Trophoblast cell (in vitro differentiated cells and primary cell): ENCODE results near the gene MMRN2.
"Not testable (repeated sequence)": the region's sequence is repeated elsewhere in the genome, so short reads cannot be mapped to it uniquely, and the experiment has no call there.

Experiments
- DNase-seq, 2 donors: peaks; one replicate each; pipeline ENCODE4 v3.0.0-alpha.2; 2016
- H2AFZ ChIP-seq: 2 replicates; pipeline ENCODE4 v1.6.1; 2013; ENCODE audit warnings: low read length, moderate library complexity, mild to moderate bottlenecking; ENCODE audit not compliant: insufficient read depth, poor library complexity
- H2AK5ac ChIP-seq: 2 replicates; pipeline ENCODE4 v1.6.1; 2013; ENCODE audit warnings: mild to moderate bottlenecking, low read length
- H2BK120ac ChIP-seq: 2 replicates; pipeline ENCODE4 v1.6.1; 2013; ENCODE audit warnings: low read length, mild to moderate bottlenecking, moderate library complexity; ENCODE audit not compliant: insufficient read depth, poor library complexity
- H2BK12ac ChIP-seq: 2 replicates; pipeline ENCODE4 v1.6.1; 2013; ENCODE audit warnings: mild to moderate bottlenecking, low read length, moderate library complexity
- H2BK5ac ChIP-seq: 2 replicates; pipeline ENCODE4 v1.6.1; 2013; ENCODE audit warnings: low read length, low read depth, moderate library complexity, mild to moderate bottlenecking; ENCODE audit not compliant: poor library complexity
- H3K14ac ChIP-seq: 2 replicates; pipeline ENCODE4 v1.6.1; 2013; ENCODE audit warnings: mild to moderate bottlenecking, low read length
- H3K18ac ChIP-seq: 2 replicates; pipeline ENCODE4 v1.6.1; 2013; ENCODE audit warnings: mild to moderate bottlenecking, low read length
- H3K23ac ChIP-seq: 2 replicates; pipeline ENCODE4 v1.6.1; 2013; ENCODE audit warnings: low read length
- H3K27ac ChIP-seq: 2 replicates; pipeline ENCODE4 v1.5.1; 2013; ENCODE audit warnings: low read depth, mild to moderate bottlenecking, inconsistent platforms, low read length, moderate library complexity
- H3K27me3 ChIP-seq: 2 replicates; pipeline ENCODE4 v1.6.1; 2013; ENCODE audit warnings: inconsistent platforms, mild to moderate bottlenecking, low read length, moderate library complexity; ENCODE audit not compliant: insufficient read depth
- H3K36me3 ChIP-seq, 2 experiments: 1 replicate in 1 of 2; 2 replicates in 1 of 2; pipeline ENCODE4 v1.6.1; 2013; ENCODE audit warnings: low read length in 2 of 2, mild to moderate bottlenecking in 2 of 2, moderate library complexity in 1 of 2; ENCODE audit not compliant: insufficient read depth in 2 of 2, control insufficient read depth in 1 of 2
- H3K4ac ChIP-seq: 2 replicates; pipeline ENCODE4 v1.6.1; 2013; ENCODE audit warnings: low read depth, mild to moderate bottlenecking, low read length, moderate library complexity
- H3K4me1 ChIP-seq, 2 experiments: 1 replicate in 1 of 2; 2 replicates in 1 of 2; pipeline ENCODE4 v1.6.1; 2013; ENCODE audit warnings: low read length in 2 of 2, mild to moderate bottlenecking in 2 of 2, moderate library complexity in 1 of 2; ENCODE audit not compliant: insufficient read depth in 2 of 2, control insufficient read depth in 1 of 2
- H3K4me2 ChIP-seq: 2 replicates; pipeline ENCODE4 v1.6.1; 2013; ENCODE audit warnings: inconsistent platforms, mild to moderate bottlenecking, low read length, moderate library complexity
- H3K4me3 ChIP-seq: 2 replicates; pipeline ENCODE4 v1.5.1; 2013; ENCODE audit warnings: mild to moderate bottlenecking, low read depth, low read length, inconsistent platforms
- H3K79me1 ChIP-seq: one replicate; pipeline ENCODE4 v1.6.1; 2013; ENCODE audit warnings: low read length
- H3K79me2 ChIP-seq: 2 replicates; pipeline ENCODE4 v1.6.1; 2013; ENCODE audit warnings: low read length, mild to moderate bottlenecking; ENCODE audit not compliant: control insufficient read depth, insufficient read depth, poor library complexity
- H3K9ac ChIP-seq: 2 replicates; pipeline ENCODE4 v1.6.1; 2013; ENCODE audit warnings: mild to moderate bottlenecking, low read length
- H3K9me3 ChIP-seq: 2 replicates; pipeline ENCODE4 v1.6.1; 2013; ENCODE audit warnings: low read depth, mild to moderate bottlenecking, control low read depth, inconsistent platforms, low read length; ENCODE audit not compliant: insufficient read depth
- H4K12ac ChIP-seq: 2 replicates; pipeline ENCODE4 v1.6.1; 2013; ENCODE audit warnings: low read depth, mild to moderate bottlenecking, low read length, moderate library complexity
- H4K8ac ChIP-seq: 2 replicates; pipeline ENCODE4 v1.6.1; 2013; ENCODE audit warnings: low read depth, mild to moderate bottlenecking, low read length, moderate library complexity
- H4K91ac ChIP-seq: one replicate; pipeline ENCODE4 v1.6.1; 2013; ENCODE audit warnings: low read depth, mild to moderate bottlenecking, low read length, moderate library complexity
- WGBS: extraction: QIAGEN DNeasy Blood & Tissue Kit; methylation state at CpG from one replicate; pipeline ENCODE4 v1.1.7; 2013; ENCODE audit warnings: missing lambda C conversion rate; ENCODE audit not compliant: insufficient read length, insufficient coverage; ENCODE audit errors: extremely low coverage; 5-methylcytosine and 5-hydroxymethylcytosine counted together

MMRN2 gene

GRCh38 chr10:86940076-86940475 lies 17.3 kb downstream of the MMRN2 start:
- H3K9me3 ChIP-seq, H3K9ac ChIP-seq, H2BK5ac ChIP-seq, H3K18ac ChIP-seq, H2BK12ac ChIP-seq, H3K27ac ChIP-seq, H2BK120ac ChIP-seq, DNase-seq, H4K12ac ChIP-seq, H3K27me3 ChIP-seq, H3K4me3 ChIP-seq, H3K79me2 ChIP-seq, H3K36me3 ChIP-seq, H3K4me2 ChIP-seq, H3K79me1 ChIP-seq, H3K23ac ChIP-seq, H3K4me1 ChIP-seq, H3K4ac ChIP-seq, H4K8ac ChIP-seq, H2AFZ ChIP-seq, H4K91ac ChIP-seq, H3K14ac ChIP-seq, H2AK5ac ChIP-seq: not testable (repeated sequence)
- no CpG with 5 or more reads among the region's 16 CpGs for WGBS

GRCh38 chr10:86938260-86938659 lies 19.2 kb downstream of the MMRN2 start:
- Histone ChIP-seq H3K27me3 (no peaks in the 10 kb centered on the region), H4K91ac (no peak overlapping the region), H3K18ac (no peak overlapping the region), H3K14ac (no peak overlapping the region), H4K12ac (no peak overlapping the region), H2AFZ (no peak overlapping the region), H3K36me3 (no peaks in the 10 kb centered on the region), H3K4me3 (no peak overlapping the region), H3K9ac (no peak overlapping the region), H2BK12ac (no peak overlapping the region), H3K27ac (no peak overlapping the region), H2AK5ac (no peak overlapping the region), H3K4me2 (no peak overlapping the region), H3K79me2 (no peaks in the 10 kb centered on the region), H2BK120ac (no peak overlapping the region), H4K8ac (no peak overlapping the region), H3K4ac (no peak overlapping the region), H3K4me1 (peaks cover 0 to 2% of the 10 kb centered on the region in 2 experiments), H3K79me1 (peaks cover 2% of the 10 kb centered on the region), H3K9me3 (no peaks in the 10 kb centered on the region), H2BK5ac (no peak overlapping the region), H3K23ac (no peak overlapping the region)
- WGBS = no CpG with 5 or more reads among the region's 2 CpGs
- no peak for DNase-seq

- Histone ChIP-seq H2BK12ac (no peak overlapping the region), H3K9me3 (no peaks in the 10 kb centered on the region), H3K27me3 (no peaks in the 10 kb centered on the region), H3K14ac (no peak overlapping the region), H3K18ac (no peak overlapping the region), H3K23ac (no peak overlapping the region), H3K4me3 (no peak overlapping the region), H3K27ac (no peak overlapping the region), H4K8ac (no peak overlapping the region), H4K12ac (no peak overlapping the region), H3K9ac (no peak overlapping the region), H2AK5ac (no peak overlapping the region), H3K4me1 (peaks cover 0 to 2% of the 10 kb centered on the region in 2 experiments), H2AFZ (no peak overlapping the region), H3K4me2 (no peak overlapping the region), H2BK120ac (no peak overlapping the region), H3K36me3 (no peaks in the 10 kb centered on the region), H3K79me1 (peaks cover 2% of the 10 kb centered on the region), H3K79me2 (no peaks in the 10 kb centered on the region), H3K4ac (no peak overlapping the region), H4K91ac (no peak overlapping the region), H2BK5ac (no peak overlapping the region)
- WGBS = no CpG with 5 or more reads among the region's 6 CpGs
- no peak for DNase-seq
Observed at GRCh38 chr10:86937502-86938154, 19.8 kb downstream of the MMRN2 start.

- no peak overlapping the region for H3K27ac ChIP-seq
- H2BK120ac ChIP-seq = no peak overlapping the region
- H3K4me3 ChIP-seq = no peak overlapping the region
- no peak overlapping the region for H2BK12ac ChIP-seq
- no peak overlapping the region for H4K8ac ChIP-seq
- H3K27me3 ChIP-seq = no peaks in the 10 kb centered on the region
- H3K4me1 ChIP-seq = peaks cover 0 to 2% of the 10 kb centered on the region in 2 experiments
- no CpG with 5 or more reads among the region's 13 CpGs for WGBS
- H3K79me2 ChIP-seq = no peaks in the 10 kb centered on the region
- H2AK5ac ChIP-seq = no peak overlapping the region
- no peak overlapping the region for H3K18ac ChIP-seq
- H2AFZ ChIP-seq = no peak overlapping the region
- no peak overlapping the region for H3K9ac ChIP-seq
- H3K4ac ChIP-seq = no peak overlapping the region
- no peak overlapping the region for H2BK5ac ChIP-seq
- DNase-seq = no peak
- H4K91ac ChIP-seq = no peak overlapping the region
- H3K23ac ChIP-seq = no peak overlapping the region
- no peaks in the 10 kb centered on the region for H3K9me3 ChIP-seq
- no peak overlapping the region for H3K4me2 ChIP-seq
- H3K79me1 ChIP-seq = peaks cover 2% of the 10 kb centered on the region
- no peak overlapping the region for H4K12ac ChIP-seq
- H3K14ac ChIP-seq = no peak overlapping the region
- peaks cover 2 to 4% of the 10 kb centered on the region in 2 experiments for H3K36me3 ChIP-seq
Observed at GRCh38 chr10:86936661-86937501, 20.5 kb downstream of the MMRN2 start.
